Measurements from ENCODE around the gene GOT2.

- TF ChIP-seq JUN (IDR thresholded peaks at IDR 0.05; ENCODE audit: borderline replicate concordance, insufficient read depth, insufficient read length, low read depth) = no peak
- TF ChIP-seq MYC (IDR thresholded peaks at IDR 0.05; ENCODE audit: low read depth, low read length) = no peak
- TF ChIP-seq CTCF (IDR thresholded peaks at IDR 0.05; ENCODE audit: extremely low read depth in 1 of 2, insufficient read depth in 1 of 2, low read depth in 1 of 2, low read length in 2 of 2) = no peak
- no peak for TF ChIP-seq POLR2A (IDR thresholded peaks at IDR 0.05; ENCODE audit: low read depth, low read length)
- no peak for TF ChIP-seq POLR2AphosphoS5 (IDR thresholded peaks at IDR 0.05; ENCODE audit: insufficient read depth, low read depth, low read length)
- TF ChIP-seq MAX (IDR thresholded peaks at IDR 0.05; ENCODE audit: insufficient read depth, insufficient read length) = no peak
- TF ChIP-seq FOS (IDR thresholded peaks at IDR 0.05; ENCODE audit: borderline replicate concordance, insufficient read depth, low read length) = no peak
- no peak for TF ChIP-seq EZH2 (IDR thresholded peaks at IDR 0.05; ENCODE audit: borderline replicate concordance, low read depth, low read length, severe bottlenecking)
- TF ChIP-seq GATA2 (IDR thresholded peaks at IDR 0.05; ENCODE audit: insufficient read depth, insufficient read length, low read depth, low read length) = no peak
These were observed 3.3 kb downstream of the GOT2 start for GRCh38 chr16:58730724-58731370.

All from endothelial cell of umbilical vein (primary cell).